Activated T-helper 17 cell treated with anti-CD3 and anti-CD28 coated beads, Interleukin-2, amount 50 U/mL, for 72 hours (primary cell): Measurements from ENCODE around the gene CAPS. TPM values are rescaled to one million over a fixed set of nuclear protein-coding genes. Genes with fewer than 3 reads are reported as not detected.
A peak's percentile ranks its signal among the peaks of the same experiment; 100 is the strongest.
"Not testable (repeated sequence)": the region's sequence is repeated elsewhere in the genome, so short reads cannot be mapped to it uniquely, and the experiment has no call there.

Source experiments
- ATAC-seq: fragments of 150-1000 bp; cut with Tn5 transposase; replicated peaks from 2 replicates; pipeline ENCODE4 v1.10.0; 2021; ENCODE audit warnings: mild to moderate bottlenecking, moderate library complexity
- H3K27ac Mint-ChIP-seq: one replicate; pipeline ENCODE4 v1.8.0; 2022; ENCODE audit warnings: mixed read lengths
- H3K27me3 Mint-ChIP-seq: one replicate; pipeline ENCODE4 v1.8.0; 2022; ENCODE audit warnings: mixed read lengths
- H3K36me3 Mint-ChIP-seq: one replicate; pipeline ENCODE4 v1.8.0; 2022; ENCODE audit warnings: low read depth, mild to moderate bottlenecking, mixed read lengths
- H3K4me1 Mint-ChIP-seq: one replicate; pipeline ENCODE4 v1.8.0; 2022; ENCODE audit warnings: mixed read lengths
- H3K4me3 Mint-ChIP-seq: one replicate; pipeline ENCODE4 v1.8.0; 2022; ENCODE audit warnings: mild to moderate bottlenecking, mixed read lengths
- H3K9me3 Mint-ChIP-seq: one replicate; pipeline ENCODE4 v1.8.0; 2022; ENCODE audit warnings: mixed read lengths
- total RNA-seq, 2 donors: library from RNA; stranded (reverse); gene quantifications; one replicate each; pipeline ENCODE4 v1.2.3, GENCODE V29; 2022

The CAPS gene
- total RNA-seq, 2 donors from 2014 or later: 3.8 to 5.1 TPM

GRCh38 chr19:5883157-5883873, 30.7 kb upstream of the CAPS start:
- ATAC-seq, H3K4me1 Mint-ChIP-seq, H3K4me3 Mint-ChIP-seq, H3K27me3 Mint-ChIP-seq, H3K27ac Mint-ChIP-seq, H3K9me3 Mint-ChIP-seq, H3K36me3 Mint-ChIP-seq: not testable (repeated sequence)

- H3K9me3 Mint-ChIP-seq, H3K27me3 Mint-ChIP-seq, H3K4me1 Mint-ChIP-seq, H3K4me3 Mint-ChIP-seq, H3K36me3 Mint-ChIP-seq, ATAC-seq, H3K27ac Mint-ChIP-seq: not testable (repeated sequence)
Observed at GRCh38 chr19:5884065-5884811, 29.8 kb upstream of the CAPS start.

GRCh38 chr19:5889288-5889971, 24.6 kb upstream of the CAPS start:
- no peak overlapping the region for H3K27ac Mint-ChIP-seq
- peaks cover 6% of the 10 kb centered on the region for H3K27me3 Mint-ChIP-seq
- no peaks in the 10 kb centered on the region for H3K9me3 Mint-ChIP-seq
- H3K4me1 Mint-ChIP-seq: no peaks in the 10 kb centered on the region
- no peak for ATAC-seq
- H3K36me3 Mint-ChIP-seq: no peaks in the 10 kb centered on the region
- H3K4me3 Mint-ChIP-seq: no peak overlapping the region

DNA sequence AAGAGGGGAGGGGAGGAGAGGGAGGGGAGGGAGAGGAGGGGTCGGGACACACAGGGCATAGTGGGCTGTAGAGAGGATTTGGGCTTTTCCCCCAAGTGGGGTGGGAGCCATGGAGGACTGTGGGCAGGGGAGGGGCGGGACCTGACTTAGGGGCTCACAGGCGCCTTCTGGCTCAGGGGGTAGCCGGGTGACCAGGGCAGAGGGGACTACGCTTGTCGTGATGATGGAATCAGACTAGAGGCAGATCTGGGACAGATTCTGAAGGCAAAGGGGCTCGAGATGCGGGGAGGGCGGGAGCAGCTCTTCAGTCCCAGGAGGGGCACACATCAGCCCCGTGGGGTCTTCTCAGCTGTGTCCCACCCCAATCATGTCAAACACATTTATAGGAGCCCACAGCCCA, 24.0 kb upstream of the CAPS start:
- H3K27me3 Mint-ChIP-seq: peaks cover 6% of the 10 kb centered on the region
- H3K9me3 Mint-ChIP-seq: no peaks in the 10 kb centered on the region
- H3K4me3 Mint-ChIP-seq: no peak overlapping the region
- no peaks in the 10 kb centered on the region for H3K36me3 Mint-ChIP-seq
- H3K4me1 Mint-ChIP-seq: no peaks in the 10 kb centered on the region
- no peak for ATAC-seq
- no peak overlapping the region for H3K27ac Mint-ChIP-seq

DNA sequence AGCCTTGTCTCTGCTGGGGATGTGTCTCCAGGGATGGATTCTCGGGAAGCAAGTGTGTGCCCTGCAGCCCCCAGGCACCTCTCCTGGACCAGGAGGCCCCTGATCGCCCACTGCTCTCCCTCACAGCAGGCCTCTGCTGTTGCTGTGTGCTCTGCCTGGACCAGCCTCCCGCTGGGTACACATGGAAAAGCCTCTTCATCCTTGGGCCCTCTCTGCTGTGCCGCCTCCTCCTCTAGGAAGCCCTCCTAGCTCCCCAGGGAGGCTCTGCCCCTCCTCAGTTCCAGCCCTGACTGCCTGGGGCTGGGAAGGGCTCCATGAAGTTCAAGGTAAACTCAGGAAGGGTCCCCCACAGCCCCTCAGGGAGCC, 22.5 kb upstream of the CAPS start:
- peaks cover 5% of the 10 kb centered on the region for H3K36me3 Mint-ChIP-seq
- no peak overlapping the region for H3K27ac Mint-ChIP-seq
- no peak for ATAC-seq
- H3K27me3 Mint-ChIP-seq: peaks cover 6% of the 10 kb centered on the region
- no peak overlapping the region for H3K4me3 Mint-ChIP-seq
- H3K9me3 Mint-ChIP-seq: no peaks in the 10 kb centered on the region
- no peaks in the 10 kb centered on the region for H3K4me1 Mint-ChIP-seq

DNA sequence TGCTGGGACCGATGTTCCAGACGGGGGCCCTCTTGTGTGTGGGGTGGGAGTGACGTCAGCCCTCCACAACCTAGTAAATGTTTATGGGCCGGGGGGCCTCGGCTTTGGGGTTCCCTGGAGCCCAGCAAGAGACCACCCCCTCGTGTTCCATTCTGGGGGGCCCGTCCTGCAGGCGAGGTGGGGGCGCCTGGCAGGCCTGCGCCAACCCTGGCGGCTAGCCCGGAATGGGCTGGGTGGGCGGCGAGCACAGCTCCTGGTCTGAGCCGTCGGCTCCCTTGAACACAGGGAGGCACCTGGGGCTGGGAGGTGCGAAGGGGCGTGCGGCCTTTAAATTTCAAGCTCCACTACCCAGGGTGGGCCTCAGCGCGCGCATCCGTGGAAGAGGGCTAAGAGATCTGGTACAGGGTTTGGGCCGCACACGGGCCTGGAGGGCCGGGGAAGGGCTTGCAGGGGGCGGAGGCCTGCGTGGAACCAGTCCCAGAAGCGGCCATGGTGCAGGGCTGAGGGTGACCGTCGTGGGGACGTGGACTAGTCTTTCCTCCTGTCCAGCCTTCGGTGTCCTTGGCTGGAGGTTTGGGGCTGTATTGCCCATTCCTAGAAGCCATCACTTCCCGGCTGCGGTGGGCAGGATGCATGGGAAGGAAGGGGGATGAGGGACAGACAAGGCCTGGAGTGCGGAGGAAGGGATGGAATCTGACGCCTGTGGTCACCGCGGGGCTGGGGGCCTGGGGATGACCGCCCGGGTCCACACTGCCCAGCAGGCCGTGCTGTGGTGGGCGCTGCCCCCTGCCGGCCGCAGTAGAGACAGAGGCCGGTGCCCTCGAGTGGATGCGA, 21.9 kb upstream of the CAPS start:
- H3K9me3 Mint-ChIP-seq: no peaks in the 10 kb centered on the region
- H3K36me3 Mint-ChIP-seq: peaks cover 5% of the 10 kb centered on the region
- H3K27me3 Mint-ChIP-seq: peaks cover 6% of the 10 kb centered on the region
- ATAC-seq: peak; percentile 58
- H3K27ac Mint-ChIP-seq: no peak overlapping the region
- no peaks in the 10 kb centered on the region for H3K4me1 Mint-ChIP-seq
- H3K4me3 Mint-ChIP-seq: no peak overlapping the region

- Mint-ChIP-seq H3K27ac (no peak overlapping the region), H3K27me3 (peaks cover 6% of the 10 kb centered on the region), H3K4me3 (no peak overlapping the region), H3K36me3 (peaks cover 5% of the 10 kb centered on the region), H3K4me1 (no peaks in the 10 kb centered on the region), H3K9me3 (no peaks in the 10 kb centered on the region)
- no peak for ATAC-seq
Observed at GRCh38 chr19:5892772-5893275, 21.2 kb upstream of the CAPS start.

DNA sequence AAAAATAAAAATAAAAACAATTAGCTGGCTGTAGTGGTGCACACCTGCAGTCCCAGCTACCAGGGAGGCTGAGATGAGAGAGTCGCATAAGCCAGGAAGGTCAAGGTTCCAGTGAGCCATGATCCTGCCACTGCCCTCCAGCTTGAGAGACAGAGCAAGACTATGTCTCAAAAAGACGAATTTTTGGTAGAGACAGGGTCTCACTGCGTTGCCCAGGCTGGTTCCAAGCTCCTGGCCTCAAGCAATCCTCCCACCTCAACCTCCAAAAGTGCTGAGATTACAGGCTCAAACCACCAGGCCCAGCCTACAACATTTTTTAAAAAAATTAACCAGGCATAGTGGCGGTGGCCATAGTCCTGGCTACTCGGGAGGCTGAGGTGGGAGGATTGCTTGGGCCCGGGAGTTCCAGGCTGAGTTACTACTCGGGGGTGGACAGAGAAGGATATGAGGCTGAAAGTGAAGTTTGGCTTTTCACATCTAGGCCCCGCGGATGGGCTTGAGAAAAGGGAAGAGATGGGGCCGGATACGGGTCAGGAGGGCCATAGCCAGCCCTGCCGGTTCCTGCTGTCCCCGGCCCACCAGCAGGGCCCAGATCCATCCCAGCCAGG, 20.7 kb upstream of the CAPS start:
- no peak overlapping the region for H3K27ac Mint-ChIP-seq
- no peak for ATAC-seq
- H3K4me3 Mint-ChIP-seq: no peak overlapping the region
- no peaks in the 10 kb centered on the region for H3K4me1 Mint-ChIP-seq
- peaks cover 6% of the 10 kb centered on the region for H3K27me3 Mint-ChIP-seq
- no peaks in the 10 kb centered on the region for H3K9me3 Mint-ChIP-seq
- H3K36me3 Mint-ChIP-seq: peaks cover 5% of the 10 kb centered on the region

- Mint-ChIP-seq H3K4me1 (no peaks in the 10 kb centered on the region), H3K36me3 (peaks cover 5% of the 10 kb centered on the region), H3K9me3 (no peaks in the 10 kb centered on the region), H3K27ac (no peak overlapping the region), H3K27me3 (peaks cover 6% of the 10 kb centered on the region), H3K4me3 (no peak overlapping the region)
- ATAC-seq: no peak
Observed at GRCh38 chr19:5893907-5894703, 19.9 kb upstream of the CAPS start.

- Mint-ChIP-seq H3K4me1 (no peaks in the 10 kb centered on the region), H3K36me3 (peaks cover 7% of the 10 kb centered on the region)
- no peak for ATAC-seq
Observed at GRCh38 chr19:5894704-5895349, 19.2 kb upstream of the CAPS start.

GRCh38 chr19:5895409-5895808, 18.6 kb upstream of the CAPS start:
- H3K4me3 Mint-ChIP-seq: no peak overlapping the region
- H3K9me3 Mint-ChIP-seq: no peaks in the 10 kb centered on the region
- no peak for ATAC-seq
- no peaks in the 10 kb centered on the region for H3K4me1 Mint-ChIP-seq
- peaks cover 13% of the 10 kb centered on the region for H3K36me3 Mint-ChIP-seq
- no peak overlapping the region for H3K27ac Mint-ChIP-seq
- H3K27me3 Mint-ChIP-seq: no peaks in the 10 kb centered on the region

More at GRCh38 chr19:5894704-5895349, 19.2 kb upstream of the CAPS start:
- Mint-ChIP-seq H3K4me3 (no peak overlapping the region), H3K9me3 (no peaks in the 10 kb centered on the region), H3K27me3 (peaks cover under 1% of the 10 kb centered on the region), H3K27ac (no peak overlapping the region)

DNA sequence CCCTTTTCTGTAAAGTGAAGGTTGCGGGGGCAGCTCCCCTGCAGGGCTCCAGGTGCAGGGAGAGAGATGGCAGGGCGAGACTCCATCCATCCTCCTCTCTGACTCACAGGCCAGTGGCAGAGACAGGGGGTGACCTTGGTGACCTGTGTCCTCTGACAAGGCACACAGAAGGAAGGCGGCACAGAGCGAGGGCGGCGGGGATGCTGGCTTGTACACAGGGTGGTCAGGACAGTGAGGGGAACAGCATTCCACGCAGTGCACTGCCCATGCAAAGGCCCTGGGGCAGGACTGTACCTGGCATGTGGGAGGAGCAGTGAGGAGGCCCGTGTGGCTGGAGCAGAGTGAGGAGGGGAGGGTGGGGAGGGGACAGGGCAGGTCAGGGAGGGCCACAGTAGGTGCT, 18.2 kb upstream of the CAPS start:
- H3K27me3 Mint-ChIP-seq: no peaks in the 10 kb centered on the region
- H3K36me3 Mint-ChIP-seq: peaks cover 16% of the 10 kb centered on the region
- H3K9me3 Mint-ChIP-seq: no peaks in the 10 kb centered on the region
- peaks cover under 1% of the 10 kb centered on the region for H3K4me1 Mint-ChIP-seq
- ATAC-seq: no peak
- H3K27ac Mint-ChIP-seq: no peak overlapping the region
- H3K4me3 Mint-ChIP-seq: no peak overlapping the region
